BE2C (cell line): Measurements from ENCODE around the gene HMSD.

ENCODE experiments used
- DNase-seq: peaks from one replicate; pipeline ENCODE4 v3.0.0-alpha.2; 2020
- H3K27me3 ChIP-seq: fragments of 250-450 bp; sonication (Bioruptor Pico); 2 replicates; pipeline ENCODE4 v1.5.1; 2020; ENCODE audit warnings: mild to moderate bottlenecking
- H3K36me3 ChIP-seq: fragments of 250-450 bp; sonication (Bioruptor Pico); 2 replicates; pipeline ENCODE4 v1.5.1; 2020; ENCODE audit warnings: mild to moderate bottlenecking
- H3K4me1 ChIP-seq: fragments of 250-450 bp; sonication (Bioruptor Pico); 2 replicates; pipeline ENCODE4 v1.5.1; 2020
- H3K4me3 ChIP-seq: 2 replicates; pipeline ENCODE4 v1.5.1; 2011; ENCODE audit warnings: low read depth, low read length
- H3K9me3 ChIP-seq: fragments of 250-450 bp; sonication (Bioruptor Pico); 2 replicates; pipeline ENCODE4 v1.5.1; 2020
- TF ChIP-seq, protein P1 (sequence below): IDR thresholded peaks from 2 replicates; pipeline ENCODE4 v1.5.1; 2012; ENCODE audit warnings: mild to moderate bottlenecking, low read depth, low read length

HMSD gene

DNA sequence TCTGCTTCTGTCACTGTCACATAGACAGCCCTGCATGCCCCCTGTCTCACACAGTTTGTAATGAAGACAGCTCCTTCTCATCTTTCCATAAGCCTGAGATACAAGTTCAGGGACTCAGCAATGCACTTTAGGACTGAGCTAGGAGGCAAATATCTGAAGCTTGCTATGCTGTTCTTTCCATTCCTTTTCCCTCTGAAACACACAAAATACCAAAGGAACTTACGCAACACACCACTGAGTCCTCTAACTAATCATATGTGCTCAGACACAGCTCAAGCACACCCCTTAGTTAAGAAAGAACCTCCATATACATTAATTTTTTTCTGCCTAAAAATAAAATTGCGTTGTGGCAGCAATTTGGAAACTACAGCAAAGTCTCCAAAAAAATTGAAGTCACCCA, 38.6 kb downstream of the HMSD start:
- DNase-seq = no peak
- Histone ChIP-seq H3K36me3 (no peaks in the 10 kb centered on the region), H3K9me3 (no peaks in the 10 kb centered on the region), H3K4me1 (no peaks in the 10 kb centered on the region), H3K4me3 (no peak overlapping the region), H3K27me3 (no peaks in the 10 kb centered on the region)
- TF ChIP-seq, protein P1, sequence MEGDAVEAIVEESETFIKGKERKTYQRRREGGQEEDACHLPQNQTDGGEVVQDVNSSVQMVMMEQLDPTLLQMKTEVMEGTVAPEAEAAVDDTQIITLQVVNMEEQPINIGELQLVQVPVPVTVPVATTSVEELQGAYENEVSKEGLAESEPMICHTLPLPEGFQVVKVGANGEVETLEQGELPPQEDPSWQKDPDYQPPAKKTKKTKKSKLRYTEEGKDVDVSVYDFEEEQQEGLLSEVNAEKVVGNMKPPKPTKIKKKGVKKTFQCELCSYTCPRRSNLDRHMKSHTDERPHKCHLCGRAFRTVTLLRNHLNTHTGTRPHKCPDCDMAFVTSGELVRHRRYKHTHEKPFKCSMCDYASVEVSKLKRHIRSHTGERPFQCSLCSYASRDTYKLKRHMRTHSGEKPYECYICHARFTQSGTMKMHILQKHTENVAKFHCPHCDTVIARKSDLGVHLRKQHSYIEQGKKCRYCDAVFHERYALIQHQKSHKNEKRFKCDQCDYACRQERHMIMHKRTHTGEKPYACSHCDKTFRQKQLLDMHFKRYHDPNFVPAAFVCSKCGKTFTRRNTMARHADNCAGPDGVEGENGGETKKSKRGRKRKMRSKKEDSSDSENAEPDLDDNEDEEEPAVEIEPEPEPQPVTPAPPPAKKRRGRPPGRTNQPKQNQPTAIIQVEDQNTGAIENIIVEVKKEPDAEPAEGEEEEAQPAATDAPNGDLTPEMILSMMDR = no peak

DNA sequence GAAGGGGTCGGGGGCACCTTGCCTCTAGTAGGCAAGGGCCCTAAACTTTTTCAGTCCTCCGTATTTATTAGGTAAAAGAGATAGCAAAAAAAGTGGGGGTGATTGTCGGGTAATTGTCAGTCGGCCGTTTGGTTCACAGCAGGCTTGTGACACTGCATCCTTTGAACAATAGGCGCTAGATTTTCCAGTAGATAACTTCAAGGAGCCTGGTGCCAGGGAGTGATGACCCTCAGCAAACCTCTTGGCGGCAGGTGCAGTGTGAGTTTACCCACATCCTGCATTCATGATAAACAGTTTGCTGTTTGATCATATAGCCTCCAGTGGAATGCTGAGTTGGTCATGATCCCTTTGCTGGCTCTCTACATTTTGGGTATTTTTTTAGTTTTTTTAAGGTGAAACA, 43.6 kb downstream of the HMSD start:
- Histone ChIP-seq H3K27me3 (no peaks in the 10 kb centered on the region), H3K4me3 (no peak overlapping the region), H3K4me1 (no peaks in the 10 kb centered on the region), H3K9me3 (no peaks in the 10 kb centered on the region), H3K36me3 (no peaks in the 10 kb centered on the region)
- TF ChIP-seq, protein P1 = no peak
- DNase-seq = no peak

DNA sequence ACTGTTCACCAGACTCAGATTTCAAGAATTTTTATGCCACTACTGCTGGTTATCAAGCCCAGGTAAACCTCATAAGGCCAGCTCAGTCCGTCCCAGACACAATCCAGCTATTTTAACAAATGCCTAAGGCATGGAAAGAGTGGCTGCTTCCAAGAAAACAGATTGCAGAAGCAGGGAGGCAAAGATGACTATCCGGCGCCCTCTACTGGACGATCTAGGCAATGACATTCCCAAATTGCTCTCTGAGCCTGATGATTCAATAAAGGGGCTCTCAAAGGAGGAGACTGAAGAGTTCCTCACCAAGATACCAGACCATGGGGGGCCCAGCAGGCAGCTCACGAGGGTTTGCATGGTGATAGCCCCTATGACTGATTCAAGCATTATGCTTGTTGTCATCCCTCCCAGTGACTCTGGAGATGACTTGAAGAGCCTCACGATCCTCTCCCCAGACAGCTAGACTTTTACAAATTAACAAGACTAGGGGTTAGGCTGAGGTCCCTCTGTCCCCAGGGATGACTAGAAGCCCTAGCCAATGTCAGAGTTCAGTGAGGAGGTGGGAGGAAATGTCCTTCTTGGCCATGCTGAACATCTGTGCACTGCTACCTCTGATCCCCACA, 45.8 kb downstream of the HMSD start:
- TF ChIP-seq, protein P1 = peak; percentile 75
- DNase-seq = peak; percentile 19
- H3K27me3 ChIP-seq = no peaks in the 10 kb centered on the region

DNA sequence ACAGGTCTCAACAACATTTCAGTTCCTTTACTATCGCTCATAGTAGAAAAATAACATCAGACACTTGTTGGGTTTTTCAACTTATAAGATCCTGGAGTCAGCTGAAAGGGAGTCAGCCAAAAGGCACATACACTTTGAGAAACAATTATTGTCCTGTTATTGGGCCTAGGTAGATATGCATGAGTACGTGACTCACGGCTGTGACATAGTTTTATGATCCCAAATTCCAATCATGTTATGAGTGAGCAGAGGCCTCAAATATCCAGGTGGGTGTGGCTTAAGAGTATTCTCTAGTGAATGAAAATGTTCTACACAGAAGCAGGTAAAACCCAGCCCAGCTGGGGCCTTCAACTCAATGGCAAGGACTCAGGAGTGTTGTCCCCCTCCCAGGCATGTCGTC, 47.9 kb downstream of the HMSD start:
- no peak for DNase-seq
- Histone ChIP-seq H3K36me3 (no peaks in the 10 kb centered on the region), H3K9me3 (no peaks in the 10 kb centered on the region), H3K4me3 (no peak overlapping the region), H3K4me1 (no peaks in the 10 kb centered on the region), H3K27me3 (no peaks in the 10 kb centered on the region)
- TF ChIP-seq, protein P1 = no peak

More for the DNA sequence above, 45.8 kb downstream of the HMSD start:
- no peaks in the 10 kb centered on the region for H3K4me1 ChIP-seq
- H3K36me3 ChIP-seq = no peaks in the 10 kb centered on the region
- H3K9me3 ChIP-seq = no peaks in the 10 kb centered on the region
- no peak overlapping the region for H3K4me3 ChIP-seq

DNA sequence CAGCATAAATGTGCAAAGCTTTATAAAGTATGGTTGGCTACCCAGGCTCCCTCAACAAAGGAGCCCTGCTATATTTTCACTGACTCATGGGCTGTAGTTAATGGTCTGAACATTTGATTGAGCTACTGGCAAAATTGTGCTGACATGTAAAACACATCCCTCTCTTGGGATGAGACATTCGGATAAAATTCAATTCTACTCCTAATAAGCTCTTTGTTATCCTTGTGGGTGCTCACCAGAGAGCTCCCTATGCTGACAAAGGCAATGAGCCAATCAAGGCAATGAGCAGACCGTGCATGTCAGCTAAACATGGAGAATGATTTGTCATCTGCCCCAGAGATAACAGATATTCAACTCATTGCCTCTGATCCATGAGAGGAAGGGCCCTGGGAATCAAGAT, 48.5 kb downstream of the HMSD start:
- H3K4me1 ChIP-seq = no peaks in the 10 kb centered on the region
- no peaks in the 10 kb centered on the region for H3K9me3 ChIP-seq
- H3K36me3 ChIP-seq = no peaks in the 10 kb centered on the region
- H3K27me3 ChIP-seq = no peaks in the 10 kb centered on the region
- no peak for DNase-seq
- no peak overlapping the region for H3K4me3 ChIP-seq
- TF ChIP-seq, protein P1 = no peak

DNA sequence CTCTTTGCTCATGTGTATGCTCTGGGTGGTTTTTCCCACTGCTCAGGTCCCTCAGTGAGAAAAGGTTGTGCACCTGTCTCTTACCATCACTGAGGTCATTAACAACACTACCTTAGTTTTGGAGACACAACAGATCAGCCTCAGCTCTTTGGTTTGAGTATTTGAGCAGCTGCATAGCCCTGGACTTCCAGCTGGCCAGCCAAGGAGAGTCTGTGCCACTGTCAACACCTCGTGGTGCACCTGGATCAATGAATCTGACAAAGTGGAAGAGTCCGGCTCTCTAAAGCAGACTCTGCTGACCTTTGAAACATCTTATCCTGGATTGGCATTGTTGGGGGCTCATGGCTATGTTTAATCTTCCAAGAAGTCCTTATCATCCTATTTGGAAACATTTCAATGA, 50.8 kb downstream of the HMSD start:
- DNase-seq = no peak
- TF ChIP-seq, protein P1 = no peak
- Histone ChIP-seq H3K9me3 (no peaks in the 10 kb centered on the region), H3K27me3 (no peaks in the 10 kb centered on the region), H3K36me3 (no peaks in the 10 kb centered on the region), H3K4me1 (no peaks in the 10 kb centered on the region), H3K4me3 (no peak overlapping the region)
